OCI-LY1 (cell line): ENCODE measurements around the gene WWOX.

Experiments
- H2AFZ ChIP-seq: fragments of 200-600 bp; sonication (generic), shearing (Covaris generic); 2 replicates; pipeline ENCODE4 v1.6.0; 2014; ENCODE audit warnings: antibody characterized with exemption, mild to moderate bottlenecking, low read length
- H3F3A ChIP-seq: fragments of 200-600 bp; sonication (generic), shearing (Covaris generic); 2 replicates; pipeline ENCODE4 v1.6.0; 2014; ENCODE audit warnings: mild to moderate bottlenecking, antibody characterized with exemption, low read length, moderate library complexity; ENCODE audit not compliant: insufficient read depth
- H3K27ac ChIP-seq: fragments of 200-600 bp; sonication (generic); 2 replicates; pipeline ENCODE4 v1.5.1; 2014; ENCODE audit warnings: low read length, mixed run types, mild to moderate bottlenecking, low read depth; ENCODE audit not compliant: poor library complexity, severe bottlenecking
- H3K27me3 ChIP-seq: fragments of 200-600 bp; sonication (generic); 2 replicates; pipeline ENCODE4 v1.6.0; 2014; ENCODE audit warnings: antibody characterized with exemption, mild to moderate bottlenecking, low read length, moderate library complexity; ENCODE audit not compliant: insufficient read depth
- H3K36me3 ChIP-seq: fragments of 200-600 bp; sonication (generic); 2 replicates; pipeline ENCODE4 v1.6.1; 2014; ENCODE audit warnings: mild to moderate bottlenecking, antibody characterized with exemption, low read length, moderate library complexity, mixed read lengths; ENCODE audit not compliant: insufficient read depth
- H3K4me1 ChIP-seq: fragments of 200-600 bp; sonication (generic); 2 replicates; pipeline ENCODE4 v1.5.1; 2014; ENCODE audit warnings: mild to moderate bottlenecking, low read length, moderate library complexity; ENCODE audit not compliant: insufficient read depth, severe bottlenecking
- H3K4me2 ChIP-seq: fragments of 200-600 bp; sonication (generic), shearing (Covaris generic); 2 replicates; pipeline ENCODE4 v1.6.1; 2014; ENCODE audit warnings: low read length
- H3K4me3 ChIP-seq: fragments of 200-600 bp; sonication (generic); 2 replicates; pipeline ENCODE4 v1.5.1; 2014; ENCODE audit warnings: low read length, low read depth, mild to moderate bottlenecking, mixed read lengths; ENCODE audit not compliant: poor library complexity, severe bottlenecking
- H3K79me2 ChIP-seq: fragments of 200-600 bp; shearing (Covaris generic); 2 replicates; pipeline ENCODE4 v1.6.1; 2016; ENCODE audit warnings: mixed run types, low read length, mixed read lengths; ENCODE audit not compliant: insufficient read depth
- H3K9ac ChIP-seq: fragments of 200-600 bp; sonication (generic), shearing (Covaris generic); 2 replicates; pipeline ENCODE4 v1.6.1; 2014; ENCODE audit warnings: mild to moderate bottlenecking, low read length, mixed read lengths
- H3K9me2 ChIP-seq: fragments of 200-600 bp; sonication (generic), shearing (Covaris generic); 2 replicates; pipeline ENCODE4 v1.6.1; 2014; ENCODE audit warnings: low read depth, mild to moderate bottlenecking, low read length, mixed read lengths
- H3K9me3 ChIP-seq: fragments of 200-600 bp; shearing (Covaris generic); 2 replicates; pipeline ENCODE4 v1.6.1; 2014; ENCODE audit warnings: low read length, mixed read lengths
- H4K20me1 ChIP-seq: fragments of 200-600 bp; sonication (generic), shearing (Covaris generic); 2 replicates; pipeline ENCODE4 v1.6.0; 2016; ENCODE audit warnings: mild to moderate bottlenecking, low read length; ENCODE audit not compliant: insufficient read depth
- CTCF ChIP-seq: fragments of 200-600 bp; sonication (generic), shearing (Covaris generic); IDR thresholded peaks from 2 replicates; pipeline ENCODE4 v1.5.1; 2017; ENCODE audit warnings: mild to moderate bottlenecking, antibody characterized with exemption, low read length, moderate library complexity, mixed read lengths
- EZH2 ChIP-seq: fragments of 200-600 bp; sonication (generic), shearing (Covaris generic); IDR thresholded peaks from 2 replicates; pipeline ENCODE4 v1.8.0; 2017; ENCODE audit warnings: borderline replicate concordance, mixed run types, mild to moderate bottlenecking, antibody characterized with exemption, low read length, moderate library complexity, mixed read lengths

WWOX gene

GRCh38 chr16:79184464-79185030 is 1085.1 kb downstream of the WWOX start:
- H3K79me2 ChIP-seq = no peaks in the 10 kb centered on the region
- no peaks in the 10 kb centered on the region for H3K4me1 ChIP-seq
- no peak overlapping the region for H3K9ac ChIP-seq
- H3K36me3 ChIP-seq = no peaks in the 10 kb centered on the region
- no peak for TF ChIP-seq EZH2
- H3K27me3 ChIP-seq = no peaks in the 10 kb centered on the region
- H3K4me3 ChIP-seq = no peak overlapping the region
- no peak overlapping the region for H2AFZ ChIP-seq
- H3K27ac ChIP-seq = no peak overlapping the region
- no peaks in the 10 kb centered on the region for H3K9me2 ChIP-seq
- H4K20me1 ChIP-seq = no peaks in the 10 kb centered on the region
- no peaks in the 10 kb centered on the region for H3F3A ChIP-seq
- H3K4me2 ChIP-seq = no peak overlapping the region
- no peaks in the 10 kb centered on the region for H3K9me3 ChIP-seq

- Histone ChIP-seq H3K4me3 (no peak overlapping the region), H3K36me3 (no peaks in the 10 kb centered on the region), H3K9me3 (no peaks in the 10 kb centered on the region), H3K9ac (no peak overlapping the region), H3F3A (no peaks in the 10 kb centered on the region), H3K4me2 (no peak overlapping the region), H3K4me1 (no peaks in the 10 kb centered on the region), H2AFZ (no peak overlapping the region), H3K79me2 (no peaks in the 10 kb centered on the region), H3K9me2 (no peaks in the 10 kb centered on the region), H3K27ac (no peak overlapping the region), H4K20me1 (no peaks in the 10 kb centered on the region), H3K27me3 (no peaks in the 10 kb centered on the region)
- TF ChIP-seq CTCF (no peak), EZH2 (no peak)
These were observed 1086.3 kb downstream of the WWOX start for GRCh38 chr16:79185711-79186110.

- TF ChIP-seq CTCF (no peak), EZH2 (no peak)
- Histone ChIP-seq H3K9me2 (no peaks in the 10 kb centered on the region), H3K4me3 (no peak overlapping the region), H3K27me3 (no peaks in the 10 kb centered on the region), H3K9ac (no peak overlapping the region), H3K4me1 (no peaks in the 10 kb centered on the region), H3K36me3 (no peaks in the 10 kb centered on the region), H3K27ac (no peak overlapping the region), H2AFZ (no peak overlapping the region), H4K20me1 (no peaks in the 10 kb centered on the region), H3K9me3 (no peaks in the 10 kb centered on the region), H3K4me2 (no peak overlapping the region), H3K79me2 (no peaks in the 10 kb centered on the region), H3F3A (no peaks in the 10 kb centered on the region)
These were observed 1086.7 kb downstream of the WWOX start for GRCh38 chr16:79186196-79186595.

GRCh38 chr16:79188115-79188738 is 1088.8 kb downstream of the WWOX start:
- no peak overlapping the region for H2AFZ ChIP-seq

More at GRCh38 chr16:79188115-79188738, 1088.8 kb downstream of the WWOX start:
- H3K9me3 ChIP-seq = no peaks in the 10 kb centered on the region
- no peaks in the 10 kb centered on the region for H3K9me2 ChIP-seq
- H3K4me2 ChIP-seq = no peak overlapping the region
- no peak overlapping the region for H3K9ac ChIP-seq
- no peaks in the 10 kb centered on the region for H4K20me1 ChIP-seq
- H3K27me3 ChIP-seq = no peaks in the 10 kb centered on the region
- no peak for TF ChIP-seq CTCF
- no peak overlapping the region for H3K4me3 ChIP-seq
- H3K36me3 ChIP-seq = no peaks in the 10 kb centered on the region
- H3K4me1 ChIP-seq = no peaks in the 10 kb centered on the region
- no peaks in the 10 kb centered on the region for H3F3A ChIP-seq
- H3K79me2 ChIP-seq = no peaks in the 10 kb centered on the region
- no peak overlapping the region for H3K27ac ChIP-seq
